AG04449 (cell line): ENCODE results near the gene NHS.

Experiments
- CTCF ChIA-PET: fragments of 350-600 bp; formaldehyde crosslinking; extraction: SDS; loops from one replicate; lab custom pipeline; 2021; ENCODE audit warnings: antibody characterized with exemption; lab: Yijun Ruan, JAX
- POLR2A ChIA-PET: fragments of 400-600, 350-600 bp; formaldehyde crosslinking; extraction: SDS; loops from one replicate; lab custom pipeline; 2020; ENCODE audit warnings: antibody characterized with exemption, inconsistent platforms; lab: Yijun Ruan, JAX
- DNase-seq: peaks from one replicate; pipeline ENCODE4 v3.0.0-alpha.2; 2010; ENCODE audit warnings: low read depth, low spot score
- H3K4me3 ChIP-seq: 2 replicates; pipeline ENCODE4 v1.5.1; 2011; ENCODE audit warnings: low read depth, mild to moderate bottlenecking, control low read depth, low read length
- TF ChIP-seq, protein P1 (sequence below): IDR thresholded peaks from one replicate; pipeline ENCODE4 v1.5.1; 2011; ENCODE audit warnings: mild to moderate bottlenecking, moderate library complexity, low read length, control low read depth, inconsistent platforms; ENCODE audit not compliant: insufficient read depth; ENCODE audit errors: missing control alignments

The NHS gene

DNA sequence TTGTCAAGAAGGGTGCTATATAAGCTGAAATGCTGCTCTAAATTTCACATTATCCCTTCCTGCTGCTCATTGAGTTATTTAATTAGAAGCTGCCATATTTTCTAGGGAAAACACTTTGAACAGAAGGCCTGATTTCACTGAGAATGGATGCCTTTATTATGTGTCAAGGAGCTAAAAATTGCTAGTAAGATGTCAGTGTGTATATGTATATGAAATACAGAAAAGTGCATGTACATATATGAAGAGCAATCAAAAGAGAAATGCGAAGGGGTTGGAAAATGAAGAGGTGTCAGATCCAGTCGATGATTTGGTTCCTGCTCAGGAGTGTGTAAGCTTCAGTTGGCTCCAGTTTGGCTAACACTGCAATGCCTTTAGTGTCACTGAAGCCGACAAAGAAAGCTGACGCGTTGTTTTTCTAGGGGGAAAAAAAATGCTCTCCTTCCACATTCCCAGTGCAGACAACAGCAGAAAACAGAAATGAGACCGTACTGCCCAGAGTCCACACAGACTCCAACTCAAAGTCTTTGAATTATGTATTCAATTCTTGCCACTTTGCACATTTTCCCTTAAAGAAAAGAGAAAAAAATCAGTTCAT, 154.2 kb downstream of the NHS start:
- no peak for DNase-seq
- ChIA-PET CTCF (no interaction called here), POLR2A (interaction anchor here (0.6 kb wide), 1 partner anchor 159 kb away, joined by 4 read pairs; no protein-coding TSS in a partner anchor)
- H3K4me3 ChIP-seq = no peak overlapping the region
- TF ChIP-seq, protein P1, sequence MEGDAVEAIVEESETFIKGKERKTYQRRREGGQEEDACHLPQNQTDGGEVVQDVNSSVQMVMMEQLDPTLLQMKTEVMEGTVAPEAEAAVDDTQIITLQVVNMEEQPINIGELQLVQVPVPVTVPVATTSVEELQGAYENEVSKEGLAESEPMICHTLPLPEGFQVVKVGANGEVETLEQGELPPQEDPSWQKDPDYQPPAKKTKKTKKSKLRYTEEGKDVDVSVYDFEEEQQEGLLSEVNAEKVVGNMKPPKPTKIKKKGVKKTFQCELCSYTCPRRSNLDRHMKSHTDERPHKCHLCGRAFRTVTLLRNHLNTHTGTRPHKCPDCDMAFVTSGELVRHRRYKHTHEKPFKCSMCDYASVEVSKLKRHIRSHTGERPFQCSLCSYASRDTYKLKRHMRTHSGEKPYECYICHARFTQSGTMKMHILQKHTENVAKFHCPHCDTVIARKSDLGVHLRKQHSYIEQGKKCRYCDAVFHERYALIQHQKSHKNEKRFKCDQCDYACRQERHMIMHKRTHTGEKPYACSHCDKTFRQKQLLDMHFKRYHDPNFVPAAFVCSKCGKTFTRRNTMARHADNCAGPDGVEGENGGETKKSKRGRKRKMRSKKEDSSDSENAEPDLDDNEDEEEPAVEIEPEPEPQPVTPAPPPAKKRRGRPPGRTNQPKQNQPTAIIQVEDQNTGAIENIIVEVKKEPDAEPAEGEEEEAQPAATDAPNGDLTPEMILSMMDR = no peak

DNA sequence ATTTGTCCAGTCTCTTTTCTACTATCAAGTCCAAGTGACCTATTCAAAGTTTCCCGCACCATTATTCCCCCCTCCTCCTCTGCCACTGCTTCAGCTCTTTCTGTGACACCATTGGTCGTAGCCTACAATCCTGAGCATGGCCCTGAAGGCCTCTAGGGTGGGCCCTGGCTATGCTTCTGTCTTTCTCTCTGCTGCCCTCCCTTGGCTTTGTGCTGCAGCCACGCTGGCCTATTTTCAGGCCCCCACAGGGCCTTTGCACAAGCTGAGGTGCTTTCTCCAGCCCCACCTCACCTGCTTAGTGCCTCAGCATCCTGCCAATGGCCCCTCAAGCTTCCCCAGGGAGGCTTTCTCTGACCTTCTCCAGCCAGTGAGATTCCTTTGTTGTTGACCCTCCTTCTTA, 156.5 kb downstream of the NHS start:
- DNase-seq = no peak
- TF ChIP-seq, protein P1 = no peak
- CTCF ChIA-PET = interaction anchor here (0.7 to 1.2 kb wide), 2 partner anchors 53 to 59 kb away, joined by 3 read pairs; no protein-coding TSS in a partner anchor
- H3K4me3 ChIP-seq = no peak overlapping the region
- POLR2A ChIA-PET = interaction anchor here (0.6 kb wide), 1 partner anchor 9 kb away, joined by 3 read pairs; no protein-coding TSS in a partner anchor

DNA sequence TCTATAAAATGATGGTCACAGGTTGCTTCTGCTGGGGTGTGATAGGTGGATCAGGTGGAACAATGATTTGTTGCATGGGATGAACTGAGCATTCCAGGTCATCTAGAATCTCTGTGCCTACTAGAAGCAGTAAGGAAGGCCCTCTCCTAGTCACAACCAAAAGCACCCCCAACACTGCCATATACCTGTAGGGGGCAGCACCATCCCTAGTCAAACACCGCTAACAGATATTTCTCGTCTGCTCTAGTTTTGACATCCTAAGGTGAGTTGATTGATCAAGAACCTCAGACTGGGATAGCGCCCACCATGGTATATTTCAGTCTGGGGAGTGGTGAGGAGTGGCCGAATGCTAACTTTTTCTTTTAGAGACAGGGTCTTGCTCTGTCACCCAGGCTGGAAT, 160.2 kb downstream of the NHS start:
- CTCF ChIA-PET = interaction anchor here (0.7 to 1.4 kb wide), 5 partner anchors 9 to 155 kb away, joined by 3 to 5 read pairs (median 3); no protein-coding TSS in a partner anchor
- DNase-seq = no peak
- TF ChIP-seq, protein P1 = peak; percentile 20
- POLR2A ChIA-PET = no interaction called here
- no peak overlapping the region for H3K4me3 ChIP-seq

DNA sequence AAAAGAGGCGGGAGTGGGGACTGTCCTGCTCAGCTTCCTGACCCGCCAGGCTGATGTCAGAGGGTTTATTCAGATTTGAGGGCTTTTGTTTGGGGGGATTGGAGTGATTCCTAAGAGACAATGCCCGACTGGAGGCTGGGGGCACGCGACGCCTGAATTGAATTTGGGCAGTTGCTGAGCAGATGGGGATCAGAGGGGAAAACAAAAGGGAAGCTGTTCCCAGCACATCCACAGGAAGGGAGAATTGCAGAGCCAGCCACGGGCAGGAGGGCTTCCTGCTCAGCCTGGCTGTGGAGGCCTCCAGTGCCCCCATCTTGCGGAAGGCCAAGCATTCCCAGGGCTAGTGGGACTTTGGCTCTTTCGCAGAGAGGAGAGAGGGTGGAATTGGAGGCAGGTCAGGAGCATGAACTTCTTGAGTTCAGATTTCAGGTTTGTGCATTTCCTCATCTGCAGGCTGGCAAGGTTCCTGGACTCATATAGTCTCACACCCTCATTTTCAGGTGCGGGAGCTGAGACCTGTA, 162.8 kb downstream of the NHS start:
- ChIA-PET CTCF (no interaction called here), POLR2A (no interaction called here)
- no peak overlapping the region for H3K4me3 ChIP-seq
- TF ChIP-seq, protein P1 = no peak
- no peak for DNase-seq

DNA sequence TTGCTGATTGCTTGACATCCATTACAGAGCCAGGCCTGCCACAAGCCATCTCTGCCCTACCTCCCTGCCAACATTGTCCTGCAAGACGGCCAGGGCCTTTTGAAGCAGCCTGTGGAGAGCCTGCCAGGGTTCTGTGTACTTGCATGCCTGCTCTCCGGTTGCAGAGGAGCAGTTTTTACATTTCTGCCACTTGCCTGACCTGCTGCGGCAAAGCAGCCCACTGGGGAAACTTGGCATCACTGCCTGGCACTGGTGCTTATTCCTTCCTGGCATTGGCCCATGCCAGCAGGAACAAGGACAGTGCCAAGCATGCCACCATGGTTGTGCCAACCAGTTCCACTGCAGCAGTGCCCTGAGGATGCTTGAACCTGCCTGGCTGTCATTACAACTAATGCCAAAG, 167.1 kb downstream of the NHS start:
- no peak for DNase-seq
- ChIA-PET CTCF (no interaction called here), POLR2A (no interaction called here)
- no peak overlapping the region for H3K4me3 ChIP-seq
- TF ChIP-seq, protein P1 = no peak

DNA sequence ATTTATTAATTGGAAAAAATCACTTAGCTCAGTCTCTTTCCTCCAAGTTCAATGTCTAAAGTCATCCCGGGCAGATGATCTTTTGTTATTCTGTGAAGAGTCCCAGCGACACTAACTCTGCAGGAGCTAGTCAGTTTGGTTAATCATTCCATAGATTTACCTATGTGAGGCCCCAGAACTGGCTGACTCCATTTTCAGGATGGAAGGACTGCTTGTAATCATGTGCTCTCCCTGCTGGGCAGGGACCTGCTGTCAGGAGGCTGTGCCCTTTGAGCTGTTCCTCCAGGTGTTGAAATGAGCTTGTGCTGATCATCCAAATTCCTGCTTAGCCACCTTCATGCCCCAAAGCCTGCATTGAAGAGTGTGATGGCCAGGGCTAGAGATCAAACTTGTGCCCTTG, 169.8 kb downstream of the NHS start:
- POLR2A ChIA-PET = no interaction called here
- CTCF ChIA-PET = interaction anchor here (1.0 kb wide), 1 partner anchor 9 kb away, joined by 3 read pairs; no protein-coding TSS in a partner anchor

More for the DNA sequence above, 169.8 kb downstream of the NHS start:
- TF ChIP-seq, protein P1 = no peak
- H3K4me3 ChIP-seq = no peak overlapping the region
- no peak for DNase-seq
